ENCODE results near the gene ZNF836.

Gene ZNF836

GRCh38 chr19:52110780-52111179, 60.6 kb downstream of the ZNF836 start:
- no peak overlapping the region for H3K4me3 Mint-ChIP-seq
- DNase-seq (no peak), ATAC-seq (replicated peaks) (no peak)
- no peaks in the 10 kb centered on the region for H3K27me3 Mint-ChIP-seq
- H3K36me3 Mint-ChIP-seq (ENCODE audit: insufficient read depth), result no peaks in the 10 kb centered on the region
- peaks cover 21 to 29% of the 10 kb centered on the region in 2 donors for H3K9me3 Mint-ChIP-seq
- no peak overlapping the region for H3K27ac Mint-ChIP-seq
- no peaks in the 10 kb centered on the region for H3K4me1 Mint-ChIP-seq (ENCODE audit: low read depth in 2 of 2)

Data from effector memory CD8-positive, alpha-beta T cell (primary cell).